ENCODE results near the gene MSGN1.

The MSGN1 gene

DNA sequence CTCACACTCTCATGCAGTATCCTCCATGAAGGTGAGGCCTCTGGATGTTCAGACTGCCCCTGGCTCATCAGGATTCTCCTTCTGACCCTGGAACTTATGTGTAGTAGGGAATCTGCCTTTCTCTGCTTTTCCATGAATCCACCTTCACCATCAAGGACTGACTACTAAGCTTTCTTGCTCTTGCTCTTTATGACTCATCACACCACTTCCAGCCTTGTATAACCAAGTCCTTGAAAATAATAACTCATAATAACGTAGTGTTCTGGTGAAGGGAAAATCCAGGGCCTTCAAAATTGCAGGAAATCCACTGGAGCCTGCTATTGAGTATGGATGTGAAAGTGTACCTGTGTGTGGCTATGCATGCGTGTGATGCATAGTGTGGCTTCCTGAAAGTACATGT is 50.9 kb downstream of the MSGN1 start:
- TF ChIP-seq ARNTL (CRISPR knock-in tag; IDR thresholded peaks at IDR 0.05; ENCODE audit: borderline replicate concordance, low read depth) (no peak), RARB (CRISPR knock-in tag; IDR thresholded peaks at IDR 0.05) (no peak)

More for the DNA sequence above, 50.9 kb downstream of the MSGN1 start:
- no peak for ATAC-seq
